ENCODE results near the gene CLCA2. TPM values are rescaled to one million over a fixed set of nuclear protein-coding genes. Genes with fewer than 3 reads are reported as not detected.

The CLCA2 gene
- total RNA-seq, 1 experiment from 2014 or later = 0.07 TPM

- DNase-seq = no peak
- H3K36me3 Mint-ChIP-seq (ENCODE audit: insufficient read depth, unreplicated experiment) = no peaks in the 10 kb centered on the region
- H3K27me3 Mint-ChIP-seq (ENCODE audit: insufficient read depth, unreplicated experiment) = no peaks in the 10 kb centered on the region
- POLR2A ChIA-PET = no interaction called here
- Histone ChIP-seq H3K9me3 (no peaks in the 10 kb centered on the region), H3K4me3 (ENCODE audit: low read depth, low read length) (no peak overlapping the region), H3K4me1 (peaks cover 12% of the 10 kb centered on the region), H3K27me3 (replicated peaks; ENCODE audit: control insufficient read depth, insufficient read depth, low read length) (no peaks in the 10 kb centered on the region), H3K36me3 (ENCODE audit: control insufficient read depth, insufficient read depth, low read length) (no peaks in the 10 kb centered on the region)
- TF ChIP-seq CTCF (IDR thresholded peaks at IDR 0.05; ENCODE audit: insufficient read depth in 1 of 2, low read depth in 1 of 2, low read length in 1 of 2, severe bottlenecking in 1 of 2, unreplicated experiment in 1 of 2) = no peak
- no peaks in the 10 kb centered on the region for H3K4me1 Mint-ChIP-seq (ENCODE audit: low read depth, unreplicated experiment)
- BruUV-seq (replicated peaks) = no TSS peak
- intact Hi-C loops (cut with micrococcal nuclease; ENCODE audit: unreplicated experiment) = no loop called here
- no peaks in the 10 kb centered on the region for H3K9me3 Mint-ChIP-seq (ENCODE audit: unreplicated experiment)
- CTCF ChIA-PET = no interaction called here
- H3K4me3 Mint-ChIP-seq (ENCODE audit: unreplicated experiment) = no peak overlapping the region
- no peak overlapping the region for H3K27ac Mint-ChIP-seq (ENCODE audit: unreplicated experiment)
Measured at GRCh38 chr1:86477682-86478081, 53.7 kb downstream of the CLCA2 start.

- no peak overlapping the region for H3K4me3 Mint-ChIP-seq (ENCODE audit: unreplicated experiment)
- Histone ChIP-seq H3K36me3 (ENCODE audit: control insufficient read depth, insufficient read depth, low read length) (no peaks in the 10 kb centered on the region), H3K4me3 (ENCODE audit: low read depth, low read length) (no peak overlapping the region), H3K4me1 (peaks cover 12% of the 10 kb centered on the region), H3K9me3 (no peaks in the 10 kb centered on the region), H3K27me3 (replicated peaks; ENCODE audit: control insufficient read depth, insufficient read depth, low read length) (no peaks in the 10 kb centered on the region)
- CTCF ChIA-PET = no interaction called here
- no peak overlapping the region for H3K27ac Mint-ChIP-seq (ENCODE audit: unreplicated experiment)
- no peak for TF ChIP-seq CTCF (IDR thresholded peaks at IDR 0.05; ENCODE audit: insufficient read depth in 1 of 2, low read depth in 1 of 2, low read length in 1 of 2, severe bottlenecking in 1 of 2, unreplicated experiment in 1 of 2)
- H3K36me3 Mint-ChIP-seq (ENCODE audit: insufficient read depth, unreplicated experiment) = no peaks in the 10 kb centered on the region
- no peaks in the 10 kb centered on the region for H3K27me3 Mint-ChIP-seq (ENCODE audit: insufficient read depth, unreplicated experiment)
- H3K4me1 Mint-ChIP-seq (ENCODE audit: low read depth, unreplicated experiment) = no peaks in the 10 kb centered on the region
- no peaks in the 10 kb centered on the region for H3K9me3 Mint-ChIP-seq (ENCODE audit: unreplicated experiment)
- no TSS peak for BruUV-seq (replicated peaks)
- DNase-seq = no peak
- POLR2A ChIA-PET = no interaction called here
- intact Hi-C loops (cut with micrococcal nuclease; ENCODE audit: unreplicated experiment) = no loop called here
Measured at GRCh38 chr1:86478416-86479156, 54.6 kb downstream of the CLCA2 start.

GRCh38 chr1:86481966-86482365, 58.0 kb downstream of the CLCA2 start:
- Mint-ChIP-seq H3K27ac (ENCODE audit: unreplicated experiment) (no peak overlapping the region), H3K4me1 (ENCODE audit: low read depth, unreplicated experiment) (no peaks in the 10 kb centered on the region), H3K4me3 (ENCODE audit: unreplicated experiment) (peak overlapping the region; percentile 53), H3K36me3 (ENCODE audit: insufficient read depth, unreplicated experiment) (no peaks in the 10 kb centered on the region), H3K9me3 (ENCODE audit: unreplicated experiment) (no peaks in the 10 kb centered on the region), H3K27me3 (ENCODE audit: insufficient read depth, unreplicated experiment) (no peaks in the 10 kb centered on the region)
- no TSS peak for BruUV-seq (replicated peaks)
- ChIA-PET CTCF (no interaction called here), POLR2A (no interaction called here)
- Histone ChIP-seq H3K4me3 (ENCODE audit: low read depth, low read length) (no peak overlapping the region), H3K27me3 (replicated peaks; ENCODE audit: control insufficient read depth, insufficient read depth, low read length) (no peaks in the 10 kb centered on the region), H3K4me1 (peaks cover 12% of the 10 kb centered on the region), H3K9me3 (no peaks in the 10 kb centered on the region), H3K36me3 (ENCODE audit: control insufficient read depth, insufficient read depth, low read length) (no peaks in the 10 kb centered on the region)
- intact Hi-C loops (cut with micrococcal nuclease; ENCODE audit: unreplicated experiment) = no loop called here
- no peak for DNase-seq
- TF ChIP-seq CTCF (IDR thresholded peaks at IDR 0.05; ENCODE audit: insufficient read depth in 1 of 2, low read depth in 1 of 2, low read length in 1 of 2, severe bottlenecking in 1 of 2, unreplicated experiment in 1 of 2) = no peak
